ENCODE measurements around the gene HMX1. TPM values are rescaled to one million over a fixed set of nuclear protein-coding genes. Genes with fewer than 3 reads are reported as not detected.

The HMX1 gene
- total and polyA plus RNA-seq, 2 experiments from 2014 or later, result 0.69 TPM; not detected in 1

DNA sequence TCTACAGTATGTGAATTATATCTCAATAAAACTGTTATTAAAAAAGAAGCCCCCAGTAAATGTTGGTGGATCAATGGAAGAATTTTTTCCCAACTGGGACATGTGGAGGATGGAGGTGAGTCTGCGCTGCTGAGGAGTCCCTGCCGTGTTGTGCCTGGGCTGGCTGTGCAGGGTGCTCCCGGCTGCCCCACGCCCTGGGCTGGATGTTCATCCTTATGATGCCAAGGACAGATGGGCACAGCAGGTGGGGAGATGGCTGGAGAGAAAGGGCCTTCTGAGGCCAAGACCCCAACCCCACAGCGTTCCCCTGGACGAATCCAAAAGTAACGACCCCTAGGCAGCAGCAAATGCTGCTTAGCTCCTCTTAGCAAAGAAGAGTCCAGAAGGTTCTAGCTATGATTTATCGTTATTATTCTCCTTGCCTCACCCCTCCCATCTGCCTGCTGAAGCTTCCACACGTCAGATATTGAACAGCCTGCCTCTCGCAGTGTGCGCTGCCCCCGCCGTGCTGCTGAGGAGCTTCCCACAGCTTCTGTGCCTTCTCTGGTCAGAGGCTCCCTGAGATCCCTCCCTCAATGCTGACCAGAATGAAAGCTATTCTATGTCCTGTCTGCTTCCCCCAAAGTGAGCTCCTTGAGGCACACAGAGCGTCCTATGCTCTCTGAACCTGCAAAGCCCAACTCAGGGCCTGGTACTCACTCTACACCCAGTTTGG lies 26.5 kb downstream of the HMX1 start:
- H3K27ac Mint-ChIP-seq, result no peak overlapping the region
- no peaks in the 10 kb centered on the region; the same call in 2 of the 3 replicates for H3K4me1 Mint-ChIP-seq
- Histone ChIP-seq H3F3A (replicated peaks; ENCODE audit: low read depth) (no peaks in the 10 kb centered on the region), H3K4me3 (no peak overlapping the region), H3K4me2 (no peak overlapping the region), H3K4me1 (ENCODE audit: insufficient read depth) (no peaks in the 10 kb centered on the region), H4K20me1 (replicated peaks; ENCODE audit: insufficient read depth) (no peaks in the 10 kb centered on the region), H3K9me2 (ENCODE audit: insufficient read depth) (no peaks in the 10 kb centered on the region), H3K27ac (ENCODE audit: low read depth) (no peak overlapping the region), H2AFZ (no peak overlapping the region), H3K79me2 (replicated peaks; ENCODE audit: insufficient read depth) (no peaks in the 10 kb centered on the region), H3K27me3 (ENCODE audit: insufficient read depth) (no peaks in the 10 kb centered on the region; the same call in 1 of the 2 replicates), H3K36me3 (ENCODE audit: insufficient read depth) (no peaks in the 10 kb centered on the region)
- TF ChIP-seq, protein P1, sequence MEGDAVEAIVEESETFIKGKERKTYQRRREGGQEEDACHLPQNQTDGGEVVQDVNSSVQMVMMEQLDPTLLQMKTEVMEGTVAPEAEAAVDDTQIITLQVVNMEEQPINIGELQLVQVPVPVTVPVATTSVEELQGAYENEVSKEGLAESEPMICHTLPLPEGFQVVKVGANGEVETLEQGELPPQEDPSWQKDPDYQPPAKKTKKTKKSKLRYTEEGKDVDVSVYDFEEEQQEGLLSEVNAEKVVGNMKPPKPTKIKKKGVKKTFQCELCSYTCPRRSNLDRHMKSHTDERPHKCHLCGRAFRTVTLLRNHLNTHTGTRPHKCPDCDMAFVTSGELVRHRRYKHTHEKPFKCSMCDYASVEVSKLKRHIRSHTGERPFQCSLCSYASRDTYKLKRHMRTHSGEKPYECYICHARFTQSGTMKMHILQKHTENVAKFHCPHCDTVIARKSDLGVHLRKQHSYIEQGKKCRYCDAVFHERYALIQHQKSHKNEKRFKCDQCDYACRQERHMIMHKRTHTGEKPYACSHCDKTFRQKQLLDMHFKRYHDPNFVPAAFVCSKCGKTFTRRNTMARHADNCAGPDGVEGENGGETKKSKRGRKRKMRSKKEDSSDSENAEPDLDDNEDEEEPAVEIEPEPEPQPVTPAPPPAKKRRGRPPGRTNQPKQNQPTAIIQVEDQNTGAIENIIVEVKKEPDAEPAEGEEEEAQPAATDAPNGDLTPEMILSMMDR (conservative IDR thresholded peaks at IDR 0.05; ENCODE audit: low read depth in 2 of 2), result no peak
- H3K4me3 Mint-ChIP-seq, result no peak overlapping the region
- DNase-seq (ENCODE audit: low spot score) (no peak), ATAC-seq (no peak)
- H3K27me3 Mint-ChIP-seq (ENCODE audit: insufficient read depth, low read depth, poor library complexity), result peaks cover 9% of the 10 kb centered on the region
- H3K36me3 Mint-ChIP-seq (ENCODE audit: low read depth), result no peaks in the 10 kb centered on the region
- H3K9me3 Mint-ChIP-seq, result peaks cover 7% of the 10 kb centered on the region; the same call in 2 of the 3 replicates

DNA sequence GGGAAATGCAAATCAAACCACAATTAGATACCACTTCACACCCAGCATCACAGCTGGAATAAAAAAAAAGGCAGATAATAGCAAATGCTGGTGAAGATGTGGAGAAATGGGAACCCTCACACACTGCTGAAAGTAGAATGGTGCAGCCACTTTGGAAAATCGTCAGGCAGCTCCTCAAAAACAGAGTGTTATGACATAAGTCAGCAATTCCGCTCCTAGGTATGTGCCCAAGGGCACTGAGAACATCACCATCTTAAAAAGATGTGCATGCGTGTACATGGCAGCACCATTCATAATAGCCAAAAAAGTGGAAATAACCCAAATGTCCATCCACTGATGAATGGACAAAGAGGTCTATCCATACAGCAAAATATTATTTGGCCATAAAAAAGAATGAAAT lies 28.0 kb downstream of the HMX1 start:
- Histone ChIP-seq H4K20me1 (replicated peaks; ENCODE audit: insufficient read depth) (no peaks in the 10 kb centered on the region), H3K79me2 (replicated peaks; ENCODE audit: insufficient read depth) (no peaks in the 10 kb centered on the region), H2AFZ (no peak overlapping the region), H3K27me3 (ENCODE audit: insufficient read depth) (no peaks in the 10 kb centered on the region; the same call in 1 of the 2 replicates), H3K9me2 (ENCODE audit: insufficient read depth) (no peaks in the 10 kb centered on the region), H3K36me3 (ENCODE audit: insufficient read depth) (no peaks in the 10 kb centered on the region), H3K4me1 (ENCODE audit: insufficient read depth) (no peaks in the 10 kb centered on the region), H3K4me2 (no peak overlapping the region), H3F3A (replicated peaks; ENCODE audit: low read depth) (no peaks in the 10 kb centered on the region), H3K4me3 (no peak overlapping the region), H3K27ac (ENCODE audit: low read depth) (no peak overlapping the region)
- Mint-ChIP-seq H3K4me1 (no peaks in the 10 kb centered on the region; the same call in 2 of the 3 replicates), H3K36me3 (ENCODE audit: low read depth) (no peaks in the 10 kb centered on the region), H3K27me3 (ENCODE audit: insufficient read depth, low read depth, poor library complexity) (peaks cover 6% of the 10 kb centered on the region), H3K27ac (no peak overlapping the region), H3K9me3 (peaks cover 7% of the 10 kb centered on the region; the same call in 2 of the 3 replicates), H3K4me3 (no peak overlapping the region)
- TF ChIP-seq STAT1 (IDR thresholded peaks at IDR 0.05; ENCODE audit: unreplicated experiment) (no peak), EZH2 (IDR thresholded peaks at IDR 0.05; ENCODE audit: low read depth, unreplicated experiment) (no peak), JUNB (IDR thresholded peaks at IDR 0.05; ENCODE audit: unreplicated experiment) (no peak), NANOG (IDR thresholded peaks at IDR 0.05; ENCODE audit: borderline replicate concordance) (no peak)
- DNase-seq (ENCODE audit: low spot score) (no peak), ATAC-seq (no peak)

DNA sequence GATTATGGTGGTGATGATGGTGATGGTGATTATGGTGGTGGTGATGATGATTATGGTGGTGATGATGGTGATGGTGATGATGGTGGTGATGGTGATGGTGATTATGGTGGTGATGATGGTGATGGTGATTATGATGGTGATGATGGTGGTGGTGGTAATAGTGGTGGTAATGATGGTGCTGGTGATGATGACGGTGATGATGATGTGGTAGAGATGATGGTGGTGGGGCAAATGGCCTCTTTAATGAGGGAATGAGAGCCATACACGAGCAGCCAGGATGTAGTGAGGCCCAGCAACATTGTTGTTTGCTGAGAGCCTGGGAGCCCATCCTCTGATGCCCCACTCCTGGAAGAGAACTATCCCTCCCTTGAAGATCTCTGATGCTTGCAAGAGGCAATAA lies 29.0 kb downstream of the HMX1 start:
- Mint-ChIP-seq H3K27ac (no peak overlapping the region), H3K4me3 (no peak overlapping the region), H3K27me3 (ENCODE audit: insufficient read depth, low read depth, poor library complexity) (peaks cover 8% of the 10 kb centered on the region), H3K4me1 (peaks cover 3% of the 10 kb centered on the region), H3K36me3 (ENCODE audit: low read depth) (no peaks in the 10 kb centered on the region), H3K9me3 (peaks cover 7% of the 10 kb centered on the region; the same call in 2 of the 3 replicates)
- Histone ChIP-seq H3K4me1 (ENCODE audit: insufficient read depth) (no peaks in the 10 kb centered on the region), H3K36me3 (ENCODE audit: insufficient read depth) (no peaks in the 10 kb centered on the region), H3K27me3 (ENCODE audit: insufficient read depth) (no peaks in the 10 kb centered on the region), H2AFZ (no peak overlapping the region), H3K4me3 (no peak overlapping the region), H3K9me2 (ENCODE audit: insufficient read depth) (no peaks in the 10 kb centered on the region), H3F3A (replicated peaks; ENCODE audit: low read depth) (no peaks in the 10 kb centered on the region), H3K4me2 (no peak overlapping the region), H3K79me2 (replicated peaks; ENCODE audit: insufficient read depth) (no peaks in the 10 kb centered on the region), H3K27ac (ENCODE audit: low read depth) (no peak overlapping the region), H4K20me1 (replicated peaks; ENCODE audit: insufficient read depth) (no peaks in the 10 kb centered on the region)
- ATAC-seq, result no peak
- DNase-seq (ENCODE audit: low spot score), result no peak
- TF ChIP-seq JUNB (IDR thresholded peaks at IDR 0.05; ENCODE audit: unreplicated experiment) (no peak), EZH2phosphoT487 (IDR thresholded peaks at IDR 0.05; ENCODE audit: unreplicated experiment) (no peak), POLR2AphosphoS5 (IDR thresholded peaks at IDR 0.05; ENCODE audit: low read depth) (no peak), CREB1 (CRISPR knock-in tag; IDR thresholded peaks at IDR 0.05; ENCODE audit: low read depth) (no peak), EZH2 (IDR thresholded peaks at IDR 0.05; ENCODE audit: low read depth, unreplicated experiment) (no peak)
- TF ChIP-seq, protein P2, sequence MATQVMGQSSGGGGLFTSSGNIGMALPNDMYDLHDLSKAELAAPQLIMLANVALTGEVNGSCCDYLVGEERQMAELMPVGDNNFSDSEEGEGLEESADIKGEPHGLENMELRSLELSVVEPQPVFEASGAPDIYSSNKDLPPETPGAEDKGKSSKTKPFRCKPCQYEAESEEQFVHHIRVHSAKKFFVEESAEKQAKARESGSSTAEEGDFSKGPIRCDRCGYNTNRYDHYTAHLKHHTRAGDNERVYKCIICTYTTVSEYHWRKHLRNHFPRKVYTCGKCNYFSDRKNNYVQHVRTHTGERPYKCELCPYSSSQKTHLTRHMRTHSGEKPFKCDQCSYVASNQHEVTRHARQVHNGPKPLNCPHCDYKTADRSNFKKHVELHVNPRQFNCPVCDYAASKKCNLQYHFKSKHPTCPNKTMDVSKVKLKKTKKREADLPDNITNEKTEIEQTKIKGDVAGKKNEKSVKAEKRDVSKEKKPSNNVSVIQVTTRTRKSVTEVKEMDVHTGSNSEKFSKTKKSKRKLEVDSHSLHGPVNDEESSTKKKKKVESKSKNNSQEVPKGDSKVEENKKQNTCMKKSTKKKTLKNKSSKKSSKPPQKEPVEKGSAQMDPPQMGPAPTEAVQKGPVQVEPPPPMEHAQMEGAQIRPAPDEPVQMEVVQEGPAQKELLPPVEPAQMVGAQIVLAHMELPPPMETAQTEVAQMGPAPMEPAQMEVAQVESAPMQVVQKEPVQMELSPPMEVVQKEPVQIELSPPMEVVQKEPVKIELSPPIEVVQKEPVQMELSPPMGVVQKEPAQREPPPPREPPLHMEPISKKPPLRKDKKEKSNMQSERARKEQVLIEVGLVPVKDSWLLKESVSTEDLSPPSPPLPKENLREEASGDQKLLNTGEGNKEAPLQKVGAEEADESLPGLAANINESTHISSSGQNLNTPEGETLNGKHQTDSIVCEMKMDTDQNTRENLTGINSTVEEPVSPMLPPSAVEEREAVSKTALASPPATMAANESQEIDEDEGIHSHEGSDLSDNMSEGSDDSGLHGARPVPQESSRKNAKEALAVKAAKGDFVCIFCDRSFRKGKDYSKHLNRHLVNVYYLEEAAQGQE (IDR thresholded peaks at IDR 0.05; ENCODE audit: unreplicated experiment), result no peak
